ENCODE measurements around the gene HRAS. TPM values are rescaled to one million over a fixed set of nuclear protein-coding genes. Genes with fewer than 3 reads are reported as not detected.

Gene HRAS
- total RNA-seq, 1 experiment from 2014 or later, result 128 TPM

GRCh38 chr11:581752-582151, 46.4 kb upstream of the HRAS start:
- no TSS peak for BruUV-seq (replicated peaks)
- no peak overlapping the region for H2AFZ ChIP-seq (ENCODE audit: low read length)
- H3K9ac ChIP-seq (ENCODE audit: low read length), result no peak overlapping the region
- DNase-seq (no peak), ATAC-seq (no peak)
- H3K79me2 ChIP-seq (ENCODE audit: low read length), result peaks cover 69% of the 10 kb centered on the region
- H3K4me3 ChIP-seq (ENCODE audit: low read length), result no peak overlapping the region
- POLR2A ChIA-PET (ENCODE audit: unreplicated experiment), result no interaction called here
- no peaks in the 10 kb centered on the region for H3K27me3 ChIP-seq (ENCODE audit: low read length)
- TF ChIP-seq CTCF (conservative IDR thresholded peaks at IDR 0.05; ENCODE audit: low read depth, low read length) (no peak), EZH2 (IDR thresholded peaks at IDR 0.05; ENCODE audit: low read length, unreplicated experiment) (no peak), EZH2phosphoT487 (IDR thresholded peaks at IDR 0.05; ENCODE audit: borderline replicate concordance, low read length) (no peak)
- no peaks in the 10 kb centered on the region for H3F3A ChIP-seq (ENCODE audit: low read length, unreplicated experiment)
- peaks cover 58% of the 10 kb centered on the region for H4K20me1 ChIP-seq (ENCODE audit: low read length)
- H3K9me3 ChIP-seq (ENCODE audit: low read length), result no peaks in the 10 kb centered on the region
- no peak overlapping the region for H3K4me2 ChIP-seq (ENCODE audit: low read length)
- CTCF ChIA-PET, result no interaction called here
- H3K27ac ChIP-seq (ENCODE audit: low read length), result no peak overlapping the region
- peaks cover 19% of the 10 kb centered on the region for H3K4me1 ChIP-seq (ENCODE audit: insufficient read depth, low read length)
- intact Hi-C loops (cut with micrococcal nuclease), result no loop called here
- H3K9me2 ChIP-seq (replicated peaks; ENCODE audit: low read length), result no peaks in the 10 kb centered on the region
- H3K36me3 ChIP-seq (ENCODE audit: low read depth, low read length), result peaks cover 22% of the 10 kb centered on the region; the same call in 1 of the 2 replicates

- no peaks in the 10 kb centered on the region for H3F3A ChIP-seq (ENCODE audit: low read length, unreplicated experiment)
- TF ChIP-seq EZH2phosphoT487 (IDR thresholded peaks at IDR 0.05; ENCODE audit: borderline replicate concordance, low read length), result no peak
- no peak for TF ChIP-seq EZH2 (IDR thresholded peaks at IDR 0.05; ENCODE audit: low read length, unreplicated experiment)
- no peak for TF ChIP-seq CTCF (conservative IDR thresholded peaks at IDR 0.05; ENCODE audit: low read depth, low read length)
- no peak overlapping the region for H3K9ac ChIP-seq (ENCODE audit: low read length)
- no peaks in the 10 kb centered on the region for H3K27me3 ChIP-seq (ENCODE audit: low read length)
- H3K36me3 ChIP-seq (ENCODE audit: low read depth, low read length), result peaks cover 18% of the 10 kb centered on the region; the same call in 1 of the 2 replicates
- no peak overlapping the region for H2AFZ ChIP-seq (ENCODE audit: low read length)
- no peak overlapping the region for H3K4me2 ChIP-seq (ENCODE audit: low read length)
- H3K79me2 ChIP-seq (ENCODE audit: low read length), result peaks cover 70% of the 10 kb centered on the region
- DNase-seq, result no peak
- H3K4me3 ChIP-seq (ENCODE audit: low read length), result no peak overlapping the region
- intact Hi-C loops (cut with micrococcal nuclease), result no loop called here
- peaks cover 58% of the 10 kb centered on the region for H4K20me1 ChIP-seq (ENCODE audit: low read length)
- no peaks in the 10 kb centered on the region for H3K9me3 ChIP-seq (ENCODE audit: low read length)
- H3K9me2 ChIP-seq (replicated peaks; ENCODE audit: low read length), result no peaks in the 10 kb centered on the region
- CTCF ChIA-PET, result interaction anchor here (0.7 kb wide), 1 partner anchor 80 kb away, joined by 6 read pairs; no protein-coding TSS in a partner anchor
- BruUV-seq (replicated peaks), result no TSS peak
- H3K4me1 ChIP-seq (ENCODE audit: insufficient read depth, low read length), result peaks cover 19% of the 10 kb centered on the region
- POLR2A ChIA-PET (ENCODE audit: unreplicated experiment), result interaction anchor here (0.6 kb wide), 1 partner anchor 86 kb away, joined by 3 read pairs; no protein-coding TSS in a partner anchor
- no peak overlapping the region for H3K27ac ChIP-seq (ENCODE audit: low read length)
- no peak for ATAC-seq
Measured at GRCh38 chr11:581342-581741, 46.0 kb upstream of the HRAS start.

- peaks cover 17% of the 10 kb centered on the region; the same call in 1 of the 2 replicates for H3K36me3 ChIP-seq (ENCODE audit: low read depth, low read length)
- BruUV-seq (replicated peaks), result no TSS peak
- DNase-seq (no peak), ATAC-seq (no peak)
- H3F3A ChIP-seq (ENCODE audit: low read length, unreplicated experiment), result no peaks in the 10 kb centered on the region
- TF ChIP-seq CTCF (conservative IDR thresholded peaks at IDR 0.05; ENCODE audit: low read depth, low read length), result no peak
- TF ChIP-seq EZH2 (IDR thresholded peaks at IDR 0.05; ENCODE audit: low read length, unreplicated experiment), result no peak
- no peak for TF ChIP-seq EZH2phosphoT487 (IDR thresholded peaks at IDR 0.05; ENCODE audit: borderline replicate concordance, low read length)
- POLR2A ChIA-PET (ENCODE audit: unreplicated experiment), result no interaction called here
- H3K4me3 ChIP-seq (ENCODE audit: low read length), result no peak overlapping the region
- no peak overlapping the region for H3K9ac ChIP-seq (ENCODE audit: low read length)
- H4K20me1 ChIP-seq (ENCODE audit: low read length), result peaks cover 58% of the 10 kb centered on the region
- peaks cover 76% of the 10 kb centered on the region for H3K79me2 ChIP-seq (ENCODE audit: low read length)
- H3K9me2 ChIP-seq (replicated peaks; ENCODE audit: low read length), result no peaks in the 10 kb centered on the region
- H3K27me3 ChIP-seq (ENCODE audit: low read length), result no peaks in the 10 kb centered on the region
- H3K4me1 ChIP-seq (ENCODE audit: insufficient read depth, low read length), result peaks cover 19% of the 10 kb centered on the region
- intact Hi-C loops (cut with micrococcal nuclease), result no loop called here
- no peak overlapping the region for H2AFZ ChIP-seq (ENCODE audit: low read length)
- no peak overlapping the region for H3K27ac ChIP-seq (ENCODE audit: low read length)
- H3K9me3 ChIP-seq (ENCODE audit: low read length), result no peaks in the 10 kb centered on the region
- H3K4me2 ChIP-seq (ENCODE audit: low read length), result no peak overlapping the region
- CTCF ChIA-PET, result no interaction called here
Measured at GRCh38 chr11:579830-580601, 44.6 kb upstream of the HRAS start.
